Neuronal stem cell (in vitro differentiated cells): ENCODE measurements around the gene NRG2.

Source experiments
- DNase-seq: peaks from one replicate; pipeline ENCODE4 v3.0.0-alpha.2; 2013; ENCODE audit warnings: low spot score
- H2AFZ ChIP-seq: one replicate; pipeline ENCODE4 v1.6.1; 2013; ENCODE audit warnings: mild to moderate bottlenecking, low read length, inconsistent platforms
- H2AK5ac ChIP-seq: 2 replicates; pipeline ENCODE4 v1.6.1; 2013; ENCODE audit warnings: low read depth, mild to moderate bottlenecking, inconsistent platforms, low read length, moderate library complexity, mixed read lengths
- H2BK120ac ChIP-seq: 2 replicates; pipeline ENCODE4 v1.6.1; 2013; ENCODE audit warnings: low read depth, mild to moderate bottlenecking, inconsistent platforms, low read length, moderate library complexity, mixed read lengths
- H2BK12ac ChIP-seq: one replicate; pipeline ENCODE4 v1.6.1; 2013; ENCODE audit warnings: low read length, inconsistent platforms
- H2BK15ac ChIP-seq: 2 replicates; pipeline ENCODE4 v1.6.1; 2013; ENCODE audit warnings: mild to moderate bottlenecking, low read length, inconsistent platforms, mixed read lengths
- H2BK5ac ChIP-seq: one replicate; pipeline ENCODE4 v1.6.1; 2013; ENCODE audit warnings: inconsistent platforms, mild to moderate bottlenecking, low read length, moderate library complexity
- H3K14ac ChIP-seq: one replicate; pipeline ENCODE4 v1.6.1; 2013; ENCODE audit warnings: low read length, inconsistent platforms
- H3K18ac ChIP-seq: 2 replicates; pipeline ENCODE4 v1.6.1; 2013; ENCODE audit warnings: low read length, inconsistent platforms
- H3K23ac ChIP-seq: 2 replicates; pipeline ENCODE4 v1.6.1; 2013; ENCODE audit warnings: low read depth, mild to moderate bottlenecking, mixed read lengths, low read length, inconsistent platforms; ENCODE audit not compliant: poor library complexity
- H3K27ac ChIP-seq: replicated peaks from 3 replicates; pipeline ENCODE4 v1.5.1; 2013; ENCODE audit warnings: low read length, inconsistent platforms
- H3K27me3 ChIP-seq, 3 experiments: 2 replicates each; pipeline ENCODE4 v1.6.1; 2013; ENCODE audit warnings: low read length in 3 of 3, mild to moderate bottlenecking in 2 of 3, inconsistent platforms in 1 of 3, low read depth in 1 of 3, mixed read lengths in 1 of 3, moderate library complexity in 1 of 3; ENCODE audit not compliant: control insufficient read depth in 3 of 3, insufficient read depth in 3 of 3
- H3K36me3 ChIP-seq, 2 donors: replicated peaks in 1 of 2; 2 replicates each; pipeline ENCODE4 v1.6.1; 2013; ENCODE audit warnings: low read length in 2 of 2; ENCODE audit not compliant: control insufficient read depth in 2 of 2, insufficient read depth in 2 of 2
- H3K4ac ChIP-seq: 2 replicates; pipeline ENCODE4 v1.6.1; 2013; ENCODE audit warnings: inconsistent platforms, mild to moderate bottlenecking, low read length, moderate library complexity
- H3K4me1 ChIP-seq, 2 donors: 1 replicate in 1 of 2; 2 replicates in 1 of 2; pipeline ENCODE4 v1.6.1; 2013; ENCODE audit warnings: low read length in 2 of 2, low read depth in 1 of 2; ENCODE audit not compliant: control insufficient read depth in 2 of 2, insufficient read depth in 1 of 2
- H3K4me2 ChIP-seq: one replicate; pipeline ENCODE4 v1.6.1; 2013; ENCODE audit warnings: mild to moderate bottlenecking, low read length, inconsistent platforms; ENCODE audit not compliant: insufficient read depth, poor library complexity, severe bottlenecking
- H3K4me3 ChIP-seq, 2 donors: 2 replicates each; pipeline ENCODE4 v1.5.1; 2013; ENCODE audit warnings: low read length in 2 of 2, mild to moderate bottlenecking in 2 of 2, inconsistent platforms in 1 of 2, moderate library complexity in 1 of 2
- H3K79me1 ChIP-seq: one replicate; pipeline ENCODE4 v1.6.1; 2013; ENCODE audit warnings: low read depth, mild to moderate bottlenecking, inconsistent platforms, low read length, moderate library complexity
- H3K9ac ChIP-seq: one replicate; pipeline ENCODE4 v1.6.1; 2013; ENCODE audit warnings: mild to moderate bottlenecking, low read depth, low read length, inconsistent platforms; ENCODE audit not compliant: poor library complexity
- H3K9me3 ChIP-seq, 2 donors: replicated peaks in 1 of 2; 2 replicates each; pipeline versions ENCODE3 to v1.6.1; 2013; ENCODE audit warnings: low read length in 2 of 2, mild to moderate bottlenecking in 2 of 2, inconsistent platforms in 1 of 2, low read depth in 1 of 2, mixed read lengths in 1 of 2, moderate library complexity in 1 of 2; ENCODE audit not compliant: control insufficient read depth in 2 of 2, insufficient read depth in 1 of 2
- H4K8ac ChIP-seq: one replicate; pipeline ENCODE4 v1.6.1; 2013; ENCODE audit warnings: low read depth, mild to moderate bottlenecking, inconsistent platforms, low read length, moderate library complexity
- H4K91ac ChIP-seq: one replicate; pipeline ENCODE4 v1.6.1; 2013; ENCODE audit warnings: low read length, low read depth, mild to moderate bottlenecking, inconsistent platforms; ENCODE audit not compliant: poor library complexity
- WGBS, 2 donors: extraction: QIAGEN DNeasy Blood & Tissue Kit; methylation state at CpG; one replicate each; pipeline ENCODE4 v1.1.7; 2013; ENCODE audit warnings: missing lambda C conversion rate in 2 of 2, mixed read lengths in 1 of 2; ENCODE audit not compliant: insufficient read length in 2 of 2, insufficient replicate concordance in 1 of 2; ENCODE audit errors: extremely low coverage in 2 of 2; 5-methylcytosine and 5-hydroxymethylcytosine counted together

Gene NRG2

GRCh38 chr5:139897982-139898381 lies 145.1 kb downstream of the NRG2 start:
- WGBS, 2 donors = no CpG with 5 or more reads among the region's 6 CpGs
- no peak overlapping the region for H3K4me2 ChIP-seq
- H4K8ac ChIP-seq = no peak overlapping the region
- no peak overlapping the region for H2BK120ac ChIP-seq
- no peak overlapping the region for H3K4me3 ChIP-seq
- DNase-seq = no peak
- H3K4ac ChIP-seq = no peak overlapping the region
- H3K4me1 ChIP-seq = no peaks in the 10 kb centered on the region
- no peaks in the 10 kb centered on the region for H3K36me3 ChIP-seq
- no peak overlapping the region for H3K27ac ChIP-seq
- no peak overlapping the region for H4K91ac ChIP-seq
- H2BK15ac ChIP-seq = no peak overlapping the region
- no peaks in the 10 kb centered on the region for H3K9me3 ChIP-seq
- H2BK12ac ChIP-seq = no peak overlapping the region
- no peak overlapping the region for H2AK5ac ChIP-seq
- no peak overlapping the region for H2AFZ ChIP-seq
- no peak overlapping the region for H2BK5ac ChIP-seq
- H3K18ac ChIP-seq = no peak overlapping the region
- H3K79me1 ChIP-seq = no peaks in the 10 kb centered on the region
- peaks cover 9 to 92% (median 25%) of the 10 kb centered on the region in 3 experiments for H3K27me3 ChIP-seq
- no peak overlapping the region for H3K23ac ChIP-seq
- no peak overlapping the region for H3K14ac ChIP-seq
- H3K9ac ChIP-seq = no peak overlapping the region

- H3K4ac ChIP-seq = no peak overlapping the region
- H3K4me3 ChIP-seq = no peak overlapping the region
- no peak for DNase-seq
- no CpG with 5 or more reads among the region's 6 CpGs for WGBS, 2 donors
- H2BK12ac ChIP-seq = no peak overlapping the region
- no peak overlapping the region for H2AFZ ChIP-seq
- no peak overlapping the region for H3K4me2 ChIP-seq
- no peak overlapping the region for H2AK5ac ChIP-seq
- no peak overlapping the region for H3K23ac ChIP-seq
- no peak overlapping the region for H2BK120ac ChIP-seq
- no peak overlapping the region for H3K14ac ChIP-seq
- H3K18ac ChIP-seq = no peak overlapping the region
- H3K4me1 ChIP-seq = no peaks in the 10 kb centered on the region
- no peak overlapping the region for H3K27ac ChIP-seq
- H4K8ac ChIP-seq = no peak overlapping the region
- H3K9ac ChIP-seq = no peak overlapping the region
- H2BK15ac ChIP-seq = no peak overlapping the region
- H3K79me1 ChIP-seq = no peaks in the 10 kb centered on the region
- no peak overlapping the region for H4K91ac ChIP-seq
- H2BK5ac ChIP-seq = no peak overlapping the region
- no peaks in the 10 kb centered on the region for H3K9me3 ChIP-seq
- H3K27me3 ChIP-seq = peaks cover 2 to 88% (median 18%) of the 10 kb centered on the region in 3 experiments
- H3K36me3 ChIP-seq = no peaks in the 10 kb centered on the region
Observed at GRCh38 chr5:139897342-139897741, 145.8 kb downstream of the NRG2 start.

- no peak overlapping the region for H2BK120ac ChIP-seq
- no peak overlapping the region for H3K18ac ChIP-seq
- H3K79me1 ChIP-seq = no peaks in the 10 kb centered on the region
- DNase-seq = no peak
- H3K4me3 ChIP-seq = no peak overlapping the region
- no peak overlapping the region for H3K23ac ChIP-seq
- H3K27me3 ChIP-seq = peaks cover 0 to 82% (median 12%) of the 10 kb centered on the region in 3 experiments
- no peak overlapping the region for H2BK15ac ChIP-seq
- H3K9me3 ChIP-seq = no peaks in the 10 kb centered on the region
- no peak overlapping the region for H3K14ac ChIP-seq
- no peaks in the 10 kb centered on the region for H3K4me1 ChIP-seq
- no peak overlapping the region for H3K4me2 ChIP-seq
- H2BK12ac ChIP-seq = no peak overlapping the region
- H4K8ac ChIP-seq = no peak overlapping the region
- H3K36me3 ChIP-seq = no peaks in the 10 kb centered on the region
- no peak overlapping the region for H2AK5ac ChIP-seq
- H3K4ac ChIP-seq = no peak overlapping the region
- H2AFZ ChIP-seq = no peak overlapping the region
- no peak overlapping the region for H2BK5ac ChIP-seq
- no peak overlapping the region for H4K91ac ChIP-seq
- H3K9ac ChIP-seq = no peak overlapping the region
- no peak overlapping the region for H3K27ac ChIP-seq
- WGBS, 2 donors = no CpG with 5 or more reads among the region's 4 CpGs
Observed at GRCh38 chr5:139896718-139897117, 146.4 kb downstream of the NRG2 start.

DNA sequence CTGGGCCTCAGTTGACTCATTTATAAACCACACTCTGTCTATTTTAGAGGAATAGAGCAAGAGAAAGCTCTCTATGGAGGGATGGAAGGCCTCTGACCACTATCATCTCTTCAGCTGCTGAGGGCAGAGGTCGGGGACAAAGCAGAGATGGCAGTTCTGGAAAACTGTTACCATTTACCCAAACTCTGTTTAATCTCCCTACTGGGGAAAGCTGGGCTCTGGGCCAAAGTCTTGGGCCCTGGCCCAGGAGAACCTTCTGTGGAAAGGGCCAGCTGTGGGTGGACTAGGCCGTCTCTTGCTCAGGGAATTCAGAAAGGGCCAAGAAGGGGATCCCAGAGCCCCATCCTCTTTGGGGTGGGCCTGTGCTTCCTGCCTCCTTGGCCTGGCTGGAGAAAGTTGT lies 147.5 kb downstream of the NRG2 start:
- Histone ChIP-seq H2AFZ (no peak overlapping the region), H3K36me3 (no peaks in the 10 kb centered on the region), H3K27me3 (peaks cover 0 to 79% (median 4%) of the 10 kb centered on the region in 3 experiments), H3K79me1 (no peaks in the 10 kb centered on the region), H3K18ac (no peak overlapping the region), H3K27ac (no peak overlapping the region), H4K91ac (no peak overlapping the region), H2BK120ac (no peak overlapping the region), H2BK15ac (no peak overlapping the region), H3K9me3 (no peaks in the 10 kb centered on the region), H3K4me2 (no peak overlapping the region), H2BK12ac (no peak overlapping the region), H3K4ac (no peak overlapping the region), H3K4me1 (no peaks in the 10 kb centered on the region), H2AK5ac (no peak overlapping the region), H2BK5ac (no peak overlapping the region), H3K9ac (no peak overlapping the region), H3K14ac (no peak overlapping the region), H3K4me3 (no peak overlapping the region), H4K8ac (no peak overlapping the region), H3K23ac (no peak overlapping the region)
- no CpG with 5 or more reads among the region's 2 CpGs for WGBS, 2 donors
- DNase-seq = no peak
